Dermis blood vessel endothelial cell (primary cell): ENCODE results near the gene LUZP4. TPM values are rescaled to one million over a fixed set of nuclear protein-coding genes. Genes with fewer than 3 reads are reported as not detected.
A peak's percentile ranks its signal among the peaks of the same experiment; 100 is the strongest.
"Not testable (repeated sequence)": the region's sequence is repeated elsewhere in the genome, so short reads cannot be mapped to it uniquely, and the experiment has no call there.

Source experiments
- DNase-seq: peaks from one replicate; pipeline ENCODE4 v3.0.0; 2010
- total RNA-seq: library from RNA; depleted of rRNA; stranded (reverse); fragments of >200 nt; gene quantifications from 2 replicates; pipeline ENCODE4 v1.2.3, GENCODE V29; 2014

Gene LUZP4
- total RNA-seq, 1 donor from 2014 or later = not detected

DNA sequence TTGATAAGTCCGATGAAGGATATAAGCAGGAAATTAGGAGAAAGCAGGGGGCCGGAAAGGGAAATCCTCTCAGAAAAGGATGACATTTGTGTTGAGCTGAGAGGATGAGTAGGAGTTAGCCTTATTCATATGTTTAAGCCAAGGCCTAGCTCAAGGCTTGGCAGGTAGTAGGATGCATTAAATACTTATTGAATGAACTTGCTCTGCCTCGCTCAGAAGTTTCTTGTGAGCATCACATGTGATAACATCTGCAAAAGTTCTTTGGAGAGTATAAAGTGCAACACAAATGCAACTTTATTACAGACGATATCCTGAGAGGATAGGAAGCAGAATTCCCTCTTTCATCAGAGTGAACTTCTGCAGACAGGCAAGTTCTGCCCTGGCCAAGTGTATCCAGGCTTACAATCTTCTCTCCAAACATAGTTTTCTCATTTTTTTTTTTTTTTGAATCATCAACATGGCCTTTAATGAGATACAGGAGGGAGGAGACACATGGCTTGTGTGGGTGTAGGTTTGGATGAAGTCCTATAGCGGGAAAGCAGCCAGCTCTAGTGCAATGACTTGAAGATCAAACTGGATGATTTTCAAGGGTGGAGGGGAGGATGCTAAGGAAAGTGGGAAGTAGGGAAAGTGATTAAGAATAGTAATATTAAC is 48.1 kb downstream of the LUZP4 start:
- no peak for DNase-seq

DNA sequence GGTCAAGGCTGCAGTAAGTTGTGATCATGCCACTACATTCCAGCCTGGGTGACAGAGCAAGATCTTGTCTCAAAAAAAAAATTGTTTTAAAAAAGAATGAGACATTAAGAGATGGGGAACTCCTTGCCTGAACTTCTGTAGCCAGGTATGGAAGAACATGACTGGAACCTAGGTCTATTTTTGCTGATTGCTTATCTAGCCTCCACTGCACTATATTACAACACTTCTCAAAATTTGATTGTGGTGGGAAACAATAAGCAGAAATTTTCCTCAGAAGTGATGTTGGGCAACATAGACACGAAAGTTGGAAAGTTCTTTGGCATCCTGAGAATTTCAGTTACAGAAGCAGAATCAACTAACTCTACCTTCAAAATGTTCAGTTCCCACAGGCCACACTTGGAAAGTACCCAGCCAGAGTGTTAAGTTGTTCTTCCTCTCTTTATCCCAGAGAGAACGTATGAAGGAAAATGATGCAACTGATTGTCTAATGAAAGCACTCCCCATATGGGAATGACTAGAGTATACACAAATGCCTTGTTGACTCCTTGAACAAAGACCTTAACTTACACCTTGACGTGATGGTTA is 50.0 kb downstream of the LUZP4 start:
- no peak for DNase-seq

GRCh38 chrX:115341421-115341820 is 51.9 kb downstream of the LUZP4 start:
- DNase-seq = no peak

GRCh38 chrX:115344885-115345614 is 55.5 kb downstream of the LUZP4 start:
- peak; percentile 95 for DNase-seq

GRCh38 chrX:115345615-115346014 is 56.1 kb downstream of the LUZP4 start:
- no peak for DNase-seq

GRCh38 chrX:115346738-115347137 is 57.2 kb downstream of the LUZP4 start:
- DNase-seq = not testable (repeated sequence)

GRCh38 chrX:115348446-115349225 is 59.1 kb downstream of the LUZP4 start:
- peak; percentile 58 for DNase-seq

GRCh38 chrX:115350711-115351381 is 61.3 kb downstream of the LUZP4 start:
- no peak for DNase-seq

DNA sequence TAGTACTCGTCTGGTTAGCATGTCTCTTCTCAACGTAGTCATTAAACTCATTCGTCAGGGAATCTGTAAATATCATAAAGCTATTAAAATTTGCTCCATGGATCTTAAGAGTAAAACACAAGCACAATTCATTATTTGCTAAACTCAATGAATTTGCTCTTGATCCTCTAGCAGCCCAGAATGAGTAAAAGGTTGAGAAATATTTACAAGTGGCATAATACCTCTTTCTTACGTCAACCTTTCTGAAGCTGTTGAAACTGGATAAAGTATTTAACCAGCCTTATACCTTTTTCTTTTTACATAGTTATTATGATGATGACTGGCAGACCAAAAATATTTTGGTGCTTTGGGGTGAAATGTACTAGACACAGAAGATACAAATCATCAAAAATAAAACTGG is 66.9 kb downstream of the LUZP4 start:
- DNase-seq = no peak

Other genes with a start within 250 kb of the LUZP4 start
- not detected in 2 replicates for gene RBMXL3, start 100.3 kb upstream of the LUZP4 start, total RNA-seq
- gene LRCH2, start 55.6 kb upstream of the LUZP4 start, total RNA-seq = 9.2 and 12.6 TPM in 2 replicates